K562 (cell line): ENCODE data around the gene PRDM2. TPM values are rescaled to one million over a fixed set of nuclear protein-coding genes. Genes with fewer than 3 reads are reported as not detected.

Experiments used
- ATAC-seq: fragments of 200-7000 bp; cut with Tn5 transposase; 3 replicates; pipeline ENCODE4 v1.9.1; 2020; ENCODE audit warnings: moderate library complexity
- BruUV-seq: library from RNA; stranded (reverse); fragments of 400-500 nt; replicated peaks from 2 replicates; lab custom pipeline; 2021; lab: Mats Ljungman, UMichigan
- CTCF ChIA-PET: fragments of 300-600 bp; formaldehyde crosslinking; extraction: SDS; loops from one replicate; lab custom pipeline; 2021; ENCODE audit warnings: low intra/inter-chr PET ratio; lab: Yijun Ruan, JAX
- POLR2A ChIA-PET: fragments of 300-600, 350-650 bp; sonication (Branson Sonifier 250); formaldehyde crosslinking; extraction: SDS; loops from one replicate; lab custom pipeline; 2021; ENCODE audit warnings: antibody characterized with exemption, inconsistent platforms; lab: Yijun Ruan, JAX
- DNase-seq, 4 experiments: peaks; one replicate each; pipeline versions ENCODE4 v3.0.0 to v3.0.0-alpha.2; 2011 to 2018; ENCODE audit warnings: low spot score in 3 of 4, mixed read lengths in 3 of 4; ENCODE audit errors: extremely low read depth in 1 of 4
- FAIRE-seq: peaks from 2 replicates; lab custom pipeline; 2011; peaks lifted over from hg19 to GRCh38; lab: Jason Lieb, UNC
- H2AFZ ChIP-seq: 2 replicates; pipeline ENCODE4 v1.6.0; 2011; ENCODE audit warnings: low read depth, low read length, control low read depth, inconsistent platforms
- H3K27ac ChIP-seq: fragments of 200-600 bp; 3 replicates; pipeline ENCODE4 v1.8.0; 2011; ENCODE audit warnings: low read depth, mild to moderate bottlenecking, control low read depth, inconsistent platforms, low read length, moderate library complexity, mixed read lengths; ENCODE audit errors: extremely low read depth
- H3K27me3 ChIP-seq, 2 experiments: fragments of 300-600 bp in 1 of 2; 2 replicates in 1 of 2; 3 replicates in 1 of 2; pipeline versions ENCODE4 v1.6.0 to v1.8.0; 2011; ENCODE audit warnings: inconsistent platforms in 2 of 2, low read length in 2 of 2, mild to moderate bottlenecking in 1 of 2, mixed read lengths in 1 of 2, moderate library complexity in 1 of 2; ENCODE audit not compliant: control insufficient read depth in 2 of 2, insufficient read depth in 2 of 2
- H3K36me3 ChIP-seq: fragments of 300-600 bp; 3 replicates; pipeline ENCODE4 v1.8.0; 2011; ENCODE audit warnings: mild to moderate bottlenecking, low read length, inconsistent platforms; ENCODE audit not compliant: control insufficient read depth, insufficient read depth
- H3K4me1 ChIP-seq, 2 experiments: fragments of 200-600 bp in 1 of 2; replicated peaks in 1 of 2; 2 replicates in 1 of 2; 3 replicates in 1 of 2; pipeline versions ENCODE4 v1.5.1 to v1.8.0; 2011; ENCODE audit warnings: inconsistent platforms in 2 of 2, low read length in 2 of 2, mild to moderate bottlenecking in 1 of 2, mixed read lengths in 1 of 2, moderate library complexity in 1 of 2; ENCODE audit not compliant: control insufficient read depth in 2 of 2, insufficient read depth in 2 of 2
- H3K4me2 ChIP-seq: 2 replicates; pipeline ENCODE4 v1.6.1; 2011; ENCODE audit warnings: low read length, control low read depth, inconsistent platforms, mixed read lengths; ENCODE audit not compliant: insufficient read depth
- H3K4me3 ChIP-seq: fragments of 200-600 bp; sonication (generic), shearing (Covaris generic); 2 replicates; pipeline ENCODE4 v1.5.1; 2016; ENCODE audit warnings: control low read depth, inconsistent platforms
- H3K79me2 ChIP-seq: fragments of 200-600 bp; 3 replicates; pipeline ENCODE4 v1.8.0; 2011; ENCODE audit warnings: low read length, inconsistent platforms; ENCODE audit not compliant: control insufficient read depth, insufficient read depth
- H3K9ac ChIP-seq, 2 experiments: 2 replicates each; pipeline versions ENCODE4 v1.6.0 to v1.6.1; 2011; ENCODE audit warnings: low read depth in 2 of 2, low read length in 2 of 2, control low read depth in 1 of 2, inconsistent platforms in 1 of 2, mild to moderate bottlenecking in 1 of 2, mixed read lengths in 1 of 2; ENCODE audit not compliant: insufficient read depth in 1 of 2
- H3K9me1 ChIP-seq: one replicate; pipeline ENCODE4 v1.6.0; 2011; ENCODE audit warnings: inconsistent platforms, mild to moderate bottlenecking, low read length, moderate library complexity; ENCODE audit not compliant: control insufficient read depth, insufficient read depth
- H3K9me3 ChIP-seq: replicated peaks from 2 replicates; pipeline ENCODE4 v1.5.1; 2011; ENCODE audit warnings: low read depth, low read length, inconsistent platforms; ENCODE audit not compliant: control insufficient read depth, insufficient read depth
- H4K20me1 ChIP-seq: replicated peaks from 2 replicates; pipeline ENCODE4 v1.6.1; 2011; ENCODE audit warnings: low read length, inconsistent platforms, mixed read lengths; ENCODE audit not compliant: control insufficient read depth, insufficient read depth
- SPI1 ChIP-seq: IDR thresholded peaks from 2 replicates; pipeline ENCODE4 v1.6.1; 2011; ENCODE audit warnings: low read depth, low read length, control low read depth, borderline replicate concordance
- ZNF263 ChIP-seq: sonication (generic); formaldehyde crosslinking; IDR thresholded peaks from 2 replicates; pipeline ENCODE4 v1.8.0; 2022; ENCODE audit warnings: mild to moderate bottlenecking, missing genetic modification reagents, borderline replicate concordance
- ZNF668 ChIP-seq: fragments of 250-450 bp; sonication (Bioruptor Pico); IDR thresholded peaks from 2 replicates; pipeline ENCODE4 v1.8.0; 2022; ENCODE audit warnings: mild to moderate bottlenecking, inconsistent platforms
- whole genome bisulfite sequencing: fragments of 100-300 bp; shearing (Covaris generic); methylation state at CpG from one replicate; pipeline ENCODE4 v1.1.6; 2016; ENCODE audit warnings: low coverage, mixed read lengths; ENCODE audit not compliant: insufficient coverage; ENCODE audit errors: missing lambda C conversion rate; 5-methylcytosine and 5-hydroxymethylcytosine counted together
- in situ Hi-C: fragments of 300-500 bp; cut with MboI; formaldehyde crosslinking; loops from 4 replicates; pipeline ENCODE4 v1.15.0; 2018; ENCODE audit warnings: inconsistent platforms, mixed read lengths
- intact Hi-C: fragments of 100-400 bp; cut with micrococcal nuclease; formaldehyde crosslinking; loops from 2 replicates; pipeline ENCODE4 v1.14.2; 2022
- polyA plus RNA-seq, 8 experiments: library from polyadenylated mRNA; depleted of rRNA in 4 of 8; stranded (reverse) in 5 of 8; unstranded in 3 of 8; fragments of >200 nt; fragmentation: Nextera tagmentation in 2 of 8; fragmentation: Illumina TruSeq in 1 of 8; extraction: Ambion mirVana in 2 of 8; extraction: Trizol in 1 of 8; gene quantifications; 2 replicates each; pipeline versions ENCODE4 v1.2.1 to v1.2.3, GENCODE V29; 2011 to 2014; ENCODE audit warnings: inconsistent platforms in 1 of 8, missing spikeins in 1 of 8
- total RNA-seq, 7 experiments: library from RNA; depleted of rRNA in 6 of 7; stranded (reverse); fragments of >200 nt in 6 of 7; fragmentation: Illumina TruSeq in 2 of 7; extraction: Trizol in 2 of 7; gene quantifications; 2 replicates each; pipeline versions ENCODE4 v1.2.1 to v1.2.3, GENCODE V29; 2011 to 2021; ENCODE audit warnings: low replicate concordance in 1 of 7
- TF ChIP-seq, protein P1 (sequence below): fragments of 450-650 bp; formaldehyde crosslinking; IDR thresholded peaks from 2 replicates; pipeline ENCODE4 v1.4.0; 2022; ENCODE audit warnings: mild to moderate bottlenecking, moderate library complexity
- TF ChIP-seq, protein P2 (sequence below), 2 experiments: IDR thresholded peaks; 2 replicates each; pipeline ENCODE4 v1.6.1; 2011; ENCODE audit warnings: borderline replicate concordance in 1 of 2, control low read depth in 1 of 2, low read depth in 1 of 2, low read length in 1 of 2, mild to moderate bottlenecking in 1 of 2, mixed read lengths in 1 of 2, moderate library complexity in 1 of 2; ENCODE audit not compliant: insufficient read depth in 1 of 2, insufficient read length in 1 of 2, poor library complexity in 1 of 2, severe bottlenecking in 1 of 2; ENCODE audit errors: extremely low read depth in 1 of 2

The PRDM2 gene
- total and polyA plus RNA-seq, 9 of the 15 experiments (the other 6 are each of a cell fraction or from before 2014, with no cell fraction given), result 5.4 to 27.6 (median 12.5) TPM

DNA sequence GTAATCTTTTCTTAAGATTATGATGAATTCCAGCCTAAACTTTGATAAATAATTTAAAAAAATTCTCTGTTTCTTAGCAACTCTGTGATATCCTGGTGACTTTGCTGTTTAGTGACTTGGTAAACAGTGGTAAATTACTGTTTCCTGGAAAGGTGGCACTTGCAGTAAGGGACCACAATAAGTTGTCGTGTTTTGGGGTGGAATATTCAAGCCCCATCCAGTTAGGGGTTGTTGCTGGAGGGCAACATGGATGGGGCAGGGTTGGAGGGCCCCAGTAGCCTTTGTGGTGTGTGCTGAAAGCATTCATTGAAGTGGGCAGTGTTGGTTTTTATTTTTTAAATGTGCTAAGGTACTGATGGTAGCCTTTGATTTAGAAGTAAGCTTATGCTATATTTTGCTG lies 30.3 kb downstream of the PRDM2 start:
- Histone ChIP-seq H3K36me3 (no peaks in the 10 kb centered on the region), H3K27ac (no peak overlapping the region), H2AFZ (peak overlapping the region; percentile 52; the same call in 1 of the 2 replicates), H3K4me3 (no peak overlapping the region)
- no peak for DNase-seq
- CTCF ChIA-PET, result no interaction called here
- TF ChIP-seq, protein P1, sequence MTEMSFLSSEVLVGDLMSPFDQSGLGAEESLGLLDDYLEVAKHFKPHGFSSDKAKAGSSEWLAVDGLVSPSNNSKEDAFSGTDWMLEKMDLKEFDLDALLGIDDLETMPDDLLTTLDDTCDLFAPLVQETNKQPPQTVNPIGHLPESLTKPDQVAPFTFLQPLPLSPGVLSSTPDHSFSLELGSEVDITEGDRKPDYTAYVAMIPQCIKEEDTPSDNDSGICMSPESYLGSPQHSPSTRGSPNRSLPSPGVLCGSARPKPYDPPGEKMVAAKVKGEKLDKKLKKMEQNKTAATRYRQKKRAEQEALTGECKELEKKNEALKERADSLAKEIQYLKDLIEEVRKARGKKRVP (CRISPR knock-in tag), result no peak
- TF ChIP-seq ZNF668 (CRISPR knock-in tag), result no peak
- TF ChIP-seq, all 486 proteins: peak for 0
- Histone ChIP-seq H3K4me2 (no peak overlapping the region), H3K4me1 (no peaks in the 10 kb centered on the region), H3K9ac (no peak overlapping the region), H3K9me3 (no peaks in the 10 kb centered on the region), H3K79me2 (no peaks in the 10 kb centered on the region), H3K27me3 (peaks cover 10 to 19% of the 10 kb centered on the region in 2 experiments), H3K9me1 (no peaks in the 10 kb centered on the region), H4K20me1 (no peaks in the 10 kb centered on the region)
- no peak for FAIRE-seq
- WGBS, result 0% methylated on average over 1 of the region's 1 CpG
- POLR2A ChIA-PET, result interaction anchor here (0.8 to 1.4 kb wide), 2 partner anchors 9 to 19 kb away, joined by 3 to 4 read pairs; no protein-coding TSS in a partner anchor
- in situ Hi-C loops (no loop called here), intact Hi-C loops (no loop called here)
- ATAC-seq, result no peak
- BruUV-seq, result no TSS peak

DNA sequence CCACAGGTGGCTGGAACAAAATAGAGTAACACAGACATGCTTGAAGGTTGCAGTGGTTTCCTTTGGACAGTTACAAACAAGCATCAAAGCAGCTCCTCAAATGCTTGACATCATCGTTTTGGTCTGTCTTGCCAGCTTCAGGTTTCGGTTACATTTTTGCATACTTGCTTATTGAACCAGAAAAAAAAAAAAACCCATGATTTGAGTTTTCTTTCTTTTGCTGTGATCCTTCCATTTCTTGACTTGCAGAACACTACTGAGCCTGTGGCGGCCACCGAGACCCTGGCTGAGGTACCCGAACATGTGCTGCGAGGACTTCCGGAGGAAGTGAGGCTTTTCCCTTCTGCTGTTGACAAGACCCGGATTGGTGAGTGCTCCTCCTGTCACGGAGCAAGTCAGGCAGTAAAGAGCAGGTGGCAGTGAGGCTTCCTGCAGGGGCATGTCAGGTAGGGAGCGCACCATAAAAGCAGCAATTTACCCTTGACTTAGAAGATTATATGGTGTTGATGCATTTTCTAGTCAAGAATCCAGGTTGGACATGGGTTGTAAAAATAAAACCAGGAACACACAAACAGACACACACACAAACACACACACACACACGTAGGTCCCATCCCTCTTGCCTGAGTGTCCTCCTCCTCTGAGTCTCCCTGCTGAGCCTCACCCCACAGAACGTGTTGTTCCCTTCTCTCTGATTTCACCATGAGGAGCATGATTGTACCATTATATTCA lies 30.9 kb downstream of the PRDM2 start:
- in situ Hi-C loops, result no loop called here
- Histone ChIP-seq H3K9me3 (no peaks in the 10 kb centered on the region), H3K36me3 (no peaks in the 10 kb centered on the region), H3K4me3 (no peak overlapping the region), H4K20me1 (no peaks in the 10 kb centered on the region), H3K9me1 (no peaks in the 10 kb centered on the region), H2AFZ (peak overlapping the region; percentile 52), H3K79me2 (no peaks in the 10 kb centered on the region), H3K27me3 (peaks cover 10 to 19% of the 10 kb centered on the region in 2 experiments), H3K27ac (no peak overlapping the region), H3K9ac (no peak overlapping the region), H3K4me1 (no peaks in the 10 kb centered on the region), H3K4me2 (peak overlapping the region; percentile 20)
- POLR2A ChIA-PET, result no interaction called here
- intact Hi-C loops, result no loop called here
- no TSS peak for BruUV-seq
- FAIRE-seq, result no peak
- CTCF ChIA-PET, result no interaction called here
- WGBS, result 6% methylated on average over 12 of the region's 12 CpGs
- peak in 2 of 4 experiments; percentile 31 to 34 for DNase-seq
- ATAC-seq, result peak; percentile 76
- TF ChIP-seq ZNF263 (CRISPR knock-in tag) (no peak), SPI1 (peak; percentile 36; the same call in 1 of the 2 replicates)
- TF ChIP-seq, protein P2, sequence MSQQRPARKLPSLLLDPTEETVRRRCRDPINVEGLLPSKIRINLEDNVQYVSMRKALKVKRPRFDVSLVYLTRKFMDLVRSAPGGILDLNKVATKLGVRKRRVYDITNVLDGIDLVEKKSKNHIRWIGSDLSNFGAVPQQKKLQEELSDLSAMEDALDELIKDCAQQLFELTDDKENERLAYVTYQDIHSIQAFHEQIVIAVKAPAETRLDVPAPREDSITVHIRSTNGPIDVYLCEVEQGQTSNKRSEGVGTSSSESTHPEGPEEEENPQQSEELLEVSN (IDR thresholded peaks at IDR 0.05; ENCODE audit: borderline replicate concordance in 1 of 2, extremely low read depth in 1 of 2, insufficient read depth in 1 of 2, insufficient read length in 1 of 2, low read depth in 1 of 2, low read length in 1 of 2, poor library complexity in 1 of 2, severe bottlenecking in 1 of 2), result peak in 1 of 2 experiments; percentile 54
